Measurements from ENCODE around the gene PIK3CA.

The PIK3CA gene

GRCh38 chr3:179288845-179289244 lies 140.7 kb downstream of the PIK3CA start:
- H3K4me2 ChIP-seq, result no peak overlapping the region
- no peak overlapping the region for H3K4me3 ChIP-seq
- H4K20me1 ChIP-seq, result no peaks in the 10 kb centered on the region
- no peak overlapping the region for H3K9ac ChIP-seq
- H3K36me3 ChIP-seq, result no peaks in the 10 kb centered on the region
- H3K4me1 ChIP-seq, result no peaks in the 10 kb centered on the region
- no peak for TF ChIP-seq Cebpa-rat (IDR thresholded peaks at IDR 0.05)
- H3K27ac ChIP-seq, result no peak overlapping the region
- H3K27me3 ChIP-seq, result no peaks in the 10 kb centered on the region
- H3K9me3 ChIP-seq, result no peaks in the 10 kb centered on the region

GRCh38 chr3:179289295-179289694 lies 141.1 kb downstream of the PIK3CA start:
- TF ChIP-seq Cebpa-rat (IDR thresholded peaks at IDR 0.05), result no peak
- Histone ChIP-seq H3K27ac (no peak overlapping the region), H3K9ac (no peak overlapping the region), H4K20me1 (no peaks in the 10 kb centered on the region), H3K36me3 (no peaks in the 10 kb centered on the region), H3K9me3 (no peaks in the 10 kb centered on the region), H3K4me3 (no peak overlapping the region), H3K27me3 (no peaks in the 10 kb centered on the region), H3K4me2 (no peak overlapping the region), H3K4me1 (no peaks in the 10 kb centered on the region)

All from BLaER1 (cell line).